A549 (cell line): ENCODE results near the gene GGN. TPM values are rescaled to one million over a fixed set of nuclear protein-coding genes. Genes with fewer than 3 reads are reported as not detected.

Experiments
- ATAC-seq, 2 experiments: fragments of 200-7000 bp in 1 of 2; fragments of >200 bp in 1 of 2; cut with Nextera tagmentation in 1 of 2; cut with Tn5 transposase in 1 of 2; 3 replicates each; pipeline versions ENCODE4 v1.8.0 to v1.9.1; 2018 to 2020; ENCODE audit warnings: mild to moderate bottlenecking in 1 of 2, moderate library complexity in 1 of 2
- CTCF ChIA-PET: fragments of 300-600 bp; sonication (Branson Sonifier 250); formaldehyde crosslinking; extraction: SDS; loops from one replicate; lab custom pipeline; 2021; ENCODE audit warnings: antibody characterized with exemption, inconsistent platforms; lab: Yijun Ruan, JAX
- POLR2A ChIA-PET: fragments of 350-600 bp; formaldehyde crosslinking; extraction: SDS; loops from one replicate; lab custom pipeline; 2021; ENCODE audit warnings: antibody characterized with exemption, inconsistent platforms; lab: Yijun Ruan, JAX
- DNase-seq, 2 experiments: peaks; one replicate each; pipeline versions ENCODE4 v3.0.0 to v3.0.0-alpha.2; 2011 to 2016; ENCODE audit warnings: low read depth in 1 of 2, low spot score in 1 of 2
- FAIRE-seq: peaks from 2 replicates; lab custom pipeline; 2011; peaks lifted over from hg19 to GRCh38; lab: Jason Lieb, UNC
- H3K27ac ChIP-seq, 2 experiments: fragments of >200 bp; sonication (Bioruptor Twin); formaldehyde crosslinking; 3 replicates each; pipeline ENCODE4 v1.5.1; 2016 to 2017
- H3K4me1 ChIP-seq: fragments of >200 bp; sonication (Bioruptor Twin); formaldehyde crosslinking; 3 replicates; pipeline ENCODE4 v1.6.1; 2016
- H3K4me2 ChIP-seq: fragments of >200 bp; sonication (Bioruptor Twin); formaldehyde crosslinking; 3 replicates; pipeline ENCODE4 v1.6.1; 2016
- H3K4me3 ChIP-seq: fragments of >200 bp; sonication (Bioruptor Twin); formaldehyde crosslinking; 3 replicates; pipeline ENCODE4 v1.5.1; 2016
- H3K9me3 ChIP-seq: fragments of >200 bp; sonication (Bioruptor Twin); formaldehyde crosslinking; 3 replicates; pipeline ENCODE4 v1.6.1; 2016
- BHLHE40 ChIP-seq: IDR thresholded peaks from 2 replicates; pipeline ENCODE4 v1.6.1; 2012; ENCODE audit warnings: low read depth, low read length, inconsistent platforms
- CBX2 ChIP-seq: fragments of 200-600 bp; sonication (generic); IDR thresholded peaks from 2 replicates; pipeline ENCODE4 v1.6.1; 2016; ENCODE audit warnings: low read depth, mild to moderate bottlenecking, borderline replicate concordance
- CBX8 ChIP-seq: fragments of 200-600 bp; sonication (generic); IDR thresholded peaks from 2 replicates; pipeline ENCODE4 v1.6.1; 2016
- EHF ChIP-seq: fragments of 250-450 bp; sonication (Bioruptor Pico); IDR thresholded peaks from 2 replicates; pipeline ENCODE4 v1.5.0; 2020; ENCODE audit warnings: mild to moderate bottlenecking
- ESRRA ChIP-seq: fragments of 150-350 bp; IDR thresholded peaks from 2 replicates; pipeline ENCODE4 v1.6.1; 2014; ENCODE audit warnings: mild to moderate bottlenecking, low read length, borderline replicate concordance
- FOSL2 ChIP-seq, 2 experiments: fragments of 450-650 bp in 1 of 2; fragments of >200 bp in 1 of 2; sonication (Bioruptor Twin) in 1 of 2; formaldehyde crosslinking; IDR thresholded peaks; 2 replicates each; pipeline versions ENCODE4 v1.5.0 to v1.6.1; 2016 to 2020; ENCODE audit warnings: mild to moderate bottlenecking in 1 of 2, moderate library complexity in 1 of 2
- GATA3 ChIP-seq: IDR thresholded peaks from 2 replicates; pipeline ENCODE4 v1.6.1; 2012; ENCODE audit warnings: borderline replicate concordance
- HDAC2 ChIP-seq: fragments of 200-600 bp; sonication (generic); IDR thresholded peaks from 2 replicates; pipeline ENCODE4 v1.6.1; 2016
- HEYL ChIP-seq: fragments of 250-450 bp; sonication (Bioruptor Pico); IDR thresholded peaks from 2 replicates; pipeline ENCODE4 v1.8.0; 2021; ENCODE audit warnings: mild to moderate bottlenecking, moderate library complexity
- HOXA7 ChIP-seq: fragments of 250-450 bp; sonication (Bioruptor Pico); IDR thresholded peaks from 2 replicates; pipeline ENCODE4 v1.5.0; 2020; ENCODE audit warnings: mild to moderate bottlenecking, moderate library complexity
- JUN ChIP-seq, 2 experiments: fragments of >200 bp; sonication (Bioruptor Twin); formaldehyde crosslinking; IDR thresholded peaks; 2 replicates in 1 of 2; 3 replicates in 1 of 2; pipeline ENCODE4 v1.6.1; 2016 to 2017
- KDM5A ChIP-seq: fragments of 200-600 bp; sonication (generic); IDR thresholded peaks from 2 replicates; pipeline ENCODE4 v1.6.1; 2016; ENCODE audit warnings: antibody characterized with exemption, mild to moderate bottlenecking
- MAFK ChIP-seq: fragments of 450-650 bp; IDR thresholded peaks from 2 replicates; pipeline ENCODE4 v1.6.1; 2014; ENCODE audit not compliant: partially characterized antibody
- MAZ ChIP-seq: fragments of 150-350 bp; IDR thresholded peaks from 2 replicates; pipeline ENCODE4 v1.6.1; 2014; ENCODE audit warnings: antibody characterized with exemption, low read depth, low read length, borderline replicate concordance
- MYC ChIP-seq: IDR thresholded peaks from 2 replicates; pipeline ENCODE4 v1.6.1; 2012; ENCODE audit warnings: mild to moderate bottlenecking, inconsistent platforms, low read length, improper control_type of control experiment, borderline replicate concordance
- NPAS2 ChIP-seq: fragments of 250-450 bp; sonication (Bioruptor Pico); IDR thresholded peaks from 2 replicates; pipeline ENCODE4 v1.8.0; 2022; ENCODE audit warnings: mild to moderate bottlenecking, moderate library complexity, borderline replicate concordance
- PBX3 ChIP-seq: IDR thresholded peaks from 2 replicates; pipeline ENCODE4 v1.6.1; 2012
- PHF8 ChIP-seq: fragments of 200-600 bp; sonication (generic); IDR thresholded peaks from 2 replicates; pipeline ENCODE4 v1.6.1; 2016; ENCODE audit warnings: low read depth, mild to moderate bottlenecking, antibody characterized with exemption, moderate library complexity, borderline replicate concordance
- POLR2A ChIP-seq: IDR thresholded peaks from 2 replicates; pipeline ENCODE4 v1.6.1; 2012; ENCODE audit warnings: mild to moderate bottlenecking, low read length
- RAD21 ChIP-seq, 2 experiments: fragments of >200 bp in 1 of 2; sonication (Bioruptor Twin) in 1 of 2; formaldehyde crosslinking in 1 of 2; IDR thresholded peaks in 1 of 2; conservative IDR thresholded peaks in 1 of 2; 2 replicates in 1 of 2; 3 replicates in 1 of 2; pipeline ENCODE4 v1.6.1; 2012 to 2018; ENCODE audit warnings: inconsistent platforms in 1 of 2
- RARB ChIP-seq: fragments of 250-450 bp; sonication (Bioruptor Pico); IDR thresholded peaks from 2 replicates; pipeline ENCODE4 v1.8.0; 2021; ENCODE audit warnings: mild to moderate bottlenecking, moderate library complexity
- RCOR1 ChIP-seq: fragments of 150-350 bp; IDR thresholded peaks from 2 replicates; pipeline ENCODE4 v1.6.1; 2014; ENCODE audit warnings: antibody characterized with exemption, low read length, low read depth
- RNF2 ChIP-seq: fragments of 200-600 bp; sonication (generic); IDR thresholded peaks from 2 replicates; pipeline ENCODE4 v1.6.1; 2016; ENCODE audit warnings: low read depth, mild to moderate bottlenecking, antibody characterized with exemption, moderate library complexity, borderline replicate concordance
- SMC3 ChIP-seq: fragments of >200 bp; sonication (Bioruptor Twin); formaldehyde crosslinking; IDR thresholded peaks from 3 replicates; pipeline ENCODE4 v1.6.1; 2018; ENCODE audit warnings: inconsistent platforms
- SREBF2 ChIP-seq: fragments of 450-650 bp; IDR thresholded peaks from 2 replicates; pipeline ENCODE4 v1.6.1; 2014; ENCODE audit warnings: mild to moderate bottlenecking, moderate library complexity
- TFCP2L1 ChIP-seq: fragments of 250-450 bp; sonication (Bioruptor Pico); IDR thresholded peaks from 2 replicates; pipeline ENCODE4 v1.5.0; 2021; ENCODE audit warnings: mild to moderate bottlenecking
- TP53 ChIP-seq: fragments of 250-450 bp; sonication (Bioruptor Pico); IDR thresholded peaks from 2 replicates; pipeline ENCODE4 v1.5.0; 2021; ENCODE audit warnings: mild to moderate bottlenecking, moderate library complexity
- ZNF302 ChIP-seq: fragments of 250-450 bp; sonication (Bioruptor Pico); IDR thresholded peaks from 2 replicates; pipeline ENCODE4 v1.9.0; 2021; ENCODE audit warnings: inconsistent platforms, mild to moderate bottlenecking, moderate library complexity
- WGBS: methylation state at CpG from one replicate; pipeline ENCODE4 v1.1.6; 2017; ENCODE audit errors: missing lambda C conversion rate; 5-methylcytosine and 5-hydroxymethylcytosine counted together
- polyA plus RNA-seq, 4 experiments: library from polyadenylated mRNA; depleted of rRNA in 3 of 4; stranded (reverse); fragments of >200 nt; fragmentation: RNase III in 1 of 4; extraction: RNeasy Plus Mini Kit Qiagen cat#74134 plus additional on column Dnase treatment in 1 of 4; gene quantifications; 2 replicates in 3 of 4; 3 replicates in 1 of 4; pipeline ENCODE4 v1.2.3, GENCODE V29; 2011 to 2017
- TF ChIP-seq, protein P1 (sequence below): fragments of >200 bp; sonication (Bioruptor Twin); formaldehyde crosslinking; IDR thresholded peaks from 3 replicates; pipeline ENCODE4 v1.6.1; 2016
- TF ChIP-seq, protein P2 (sequence below): IDR thresholded peaks from 2 replicates; pipeline ENCODE4 v1.6.1; 2012
- TF ChIP-seq, protein P3 (sequence below): fragments of >200 bp; sonication (Bioruptor Twin); formaldehyde crosslinking; IDR thresholded peaks from 2 replicates; pipeline ENCODE4 v1.6.1; 2016
- TF ChIP-seq, protein P4 (sequence below): fragments of >200 bp; sonication (Bioruptor Twin); formaldehyde crosslinking; IDR thresholded peaks from 3 replicates; pipeline ENCODE4 v1.5.1; 2016

The GGN gene
- polyA plus RNA-seq, 2 of the 4 experiments (the other 2 are of a cell fraction), result 0.46 TPM; not detected in 1

DNA sequence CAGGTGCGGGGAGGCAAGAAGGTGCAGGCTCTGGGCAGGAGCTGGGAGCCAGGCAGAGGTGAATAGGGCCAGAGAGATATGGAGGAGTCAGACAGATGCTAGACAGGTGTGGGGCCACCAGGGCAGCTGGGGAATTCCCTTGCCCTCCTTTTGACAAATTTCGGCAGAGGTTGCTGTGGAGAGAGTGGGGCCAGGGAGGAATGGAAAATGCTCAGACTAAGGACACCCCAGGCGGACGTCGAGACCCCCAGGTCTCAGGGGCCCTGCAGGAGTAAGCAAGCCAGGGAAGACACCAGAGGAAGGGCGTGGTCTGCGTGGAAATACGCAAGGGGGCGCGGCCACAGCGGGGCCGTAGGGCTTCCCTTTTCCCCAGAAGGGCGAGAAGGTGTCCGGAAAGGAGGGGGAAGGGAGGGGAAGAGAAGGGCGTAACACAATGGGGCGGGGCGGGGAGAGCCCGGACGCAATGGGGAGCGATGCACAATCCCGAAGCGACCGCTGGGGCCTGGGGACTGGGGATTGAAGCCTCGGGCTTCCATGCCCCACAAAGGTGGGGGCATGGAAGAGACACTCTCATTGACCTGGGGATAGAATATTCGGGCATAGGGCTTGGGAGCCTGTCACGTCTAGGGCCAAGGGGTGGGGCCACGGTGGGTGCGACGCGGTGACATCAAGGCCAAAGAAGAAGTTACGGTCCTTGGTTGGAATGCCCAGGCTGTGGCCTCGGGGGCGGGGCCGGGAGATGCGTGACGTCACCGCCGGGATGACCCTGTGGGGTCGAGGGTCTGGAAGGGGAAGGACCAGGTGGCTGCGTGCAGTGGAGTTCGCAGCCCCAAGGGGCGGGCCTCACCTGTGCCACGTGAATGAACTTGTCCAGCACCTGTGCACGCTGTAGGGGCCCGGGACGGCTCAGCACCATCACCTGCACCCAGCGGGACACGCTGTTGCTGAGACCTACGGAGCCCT is 30.0 kb upstream of the GGN start:
- WGBS, result 15% methylated on average over 48 of the region's 49 CpGs
- CTCF ChIA-PET, result interaction anchor here (1.1 to 11.1 kb wide), 5 partner anchors 10 to 558 kb away, joined by 3 to 153 read pairs (median 6); partner anchors contain the start of gene FAM98C
- peak; percentile 77 to 86 for ATAC-seq

More for the DNA sequence above, 30.0 kb upstream of the GGN start:
- Histone ChIP-seq H3K4me2 (peak overlapping the region; percentile 89), H3K9me3 (no peaks in the 10 kb centered on the region), H3K4me1 (peaks cover 9% of the 10 kb centered on the region; the same call in 2 of the 3 replicates), H3K27ac (peak overlapping the region; percentile 20 to 77; a peak in 5 of 6 replicates), H3K4me3 (peak overlapping the region; percentile 44)
- POLR2A ChIA-PET, result no interaction called here
- FAIRE-seq (peak; percentile 67), DNase-seq (peak; percentile 74 to 92)
- TF ChIP-seq ZNF302 (CRISPR knock-in tag) (no peak), GATA3 (no peak), PBX3 (no peak), RARB (CRISPR knock-in tag) (no peak), NPAS2 (CRISPR knock-in tag) (0 out of 2 replicates have a peak, but pooled peaks have one; percentile 11), PHF8 (no peak), EHF (CRISPR knock-in tag) (no peak), SMC3 (no peak), RNF2 (no peak), RAD21 (conservative IDR thresholded peaks at IDR 0.05 in 1 of 2, IDR thresholded peaks at IDR 0.05 in 1 of 2) (no peak), POLR2A (no peak), SREBF2 (no peak), MAZ (no peak), ESRRA (no peak), HEYL (CRISPR knock-in tag) (no peak), MAFK (no peak), JUN (IDR thresholded peaks at IDR 0.05) (peak in 1 of 2 experiments; percentile 29; a peak in 1 of 5 replicates), HDAC2 (no peak), TP53 (CRISPR knock-in tag) (no peak), BHLHE40 (no peak), RCOR1 (no peak), CBX2 (no peak), CBX8 (no peak), KDM5A (no peak), TFCP2L1 (CRISPR knock-in tag) (no peak), HOXA7 (CRISPR knock-in tag) (no peak), FOSL2 (IDR thresholded peaks at IDR 0.05) (no peak), FOSL2 (CRISPR knock-in tag; IDR thresholded peaks at IDR 0.05) (0 out of 2 replicates have a peak, but pooled peaks have one; percentile 4), MYC (no peak)
- TF ChIP-seq, protein P1, sequence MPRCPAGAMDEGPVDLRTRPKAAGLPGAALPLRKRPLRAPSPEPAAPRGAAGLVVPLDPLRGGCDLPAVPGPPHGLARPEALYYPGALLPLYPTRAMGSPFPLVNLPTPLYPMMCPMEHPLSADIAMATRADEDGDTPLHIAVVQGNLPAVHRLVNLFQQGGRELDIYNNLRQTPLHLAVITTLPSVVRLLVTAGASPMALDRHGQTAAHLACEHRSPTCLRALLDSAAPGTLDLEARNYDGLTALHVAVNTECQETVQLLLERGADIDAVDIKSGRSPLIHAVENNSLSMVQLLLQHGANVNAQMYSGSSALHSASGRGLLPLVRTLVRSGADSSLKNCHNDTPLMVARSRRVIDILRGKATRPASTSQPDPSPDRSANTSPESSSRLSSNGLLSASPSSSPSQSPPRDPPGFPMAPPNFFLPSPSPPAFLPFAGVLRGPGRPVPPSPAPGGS, result no peak
- TF ChIP-seq, protein P2, sequence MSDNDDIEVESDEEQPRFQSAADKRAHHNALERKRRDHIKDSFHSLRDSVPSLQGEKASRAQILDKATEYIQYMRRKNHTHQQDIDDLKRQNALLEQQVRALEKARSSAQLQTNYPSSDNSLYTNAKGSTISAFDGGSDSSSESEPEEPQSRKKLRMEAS, result 0 out of 2 replicates have a peak, but pooled peaks have one; percentile 12
- TF ChIP-seq, protein P3, sequence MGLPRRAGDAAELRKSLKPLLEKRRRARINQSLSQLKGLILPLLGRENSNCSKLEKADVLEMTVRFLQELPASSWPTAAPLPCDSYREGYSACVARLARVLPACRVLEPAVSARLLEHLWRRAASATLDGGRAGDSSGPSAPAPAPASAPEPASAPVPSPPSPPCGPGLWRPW, result no peak
- TF ChIP-seq, protein P4, sequence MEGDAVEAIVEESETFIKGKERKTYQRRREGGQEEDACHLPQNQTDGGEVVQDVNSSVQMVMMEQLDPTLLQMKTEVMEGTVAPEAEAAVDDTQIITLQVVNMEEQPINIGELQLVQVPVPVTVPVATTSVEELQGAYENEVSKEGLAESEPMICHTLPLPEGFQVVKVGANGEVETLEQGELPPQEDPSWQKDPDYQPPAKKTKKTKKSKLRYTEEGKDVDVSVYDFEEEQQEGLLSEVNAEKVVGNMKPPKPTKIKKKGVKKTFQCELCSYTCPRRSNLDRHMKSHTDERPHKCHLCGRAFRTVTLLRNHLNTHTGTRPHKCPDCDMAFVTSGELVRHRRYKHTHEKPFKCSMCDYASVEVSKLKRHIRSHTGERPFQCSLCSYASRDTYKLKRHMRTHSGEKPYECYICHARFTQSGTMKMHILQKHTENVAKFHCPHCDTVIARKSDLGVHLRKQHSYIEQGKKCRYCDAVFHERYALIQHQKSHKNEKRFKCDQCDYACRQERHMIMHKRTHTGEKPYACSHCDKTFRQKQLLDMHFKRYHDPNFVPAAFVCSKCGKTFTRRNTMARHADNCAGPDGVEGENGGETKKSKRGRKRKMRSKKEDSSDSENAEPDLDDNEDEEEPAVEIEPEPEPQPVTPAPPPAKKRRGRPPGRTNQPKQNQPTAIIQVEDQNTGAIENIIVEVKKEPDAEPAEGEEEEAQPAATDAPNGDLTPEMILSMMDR, result no peak
